ENCODE results near the gene OR2D2.
"Not testable (repeated sequence)": the region's sequence is repeated elsewhere in the genome, so short reads cannot be mapped to it uniquely, and the experiment has no call there.

Gene OR2D2

DNA sequence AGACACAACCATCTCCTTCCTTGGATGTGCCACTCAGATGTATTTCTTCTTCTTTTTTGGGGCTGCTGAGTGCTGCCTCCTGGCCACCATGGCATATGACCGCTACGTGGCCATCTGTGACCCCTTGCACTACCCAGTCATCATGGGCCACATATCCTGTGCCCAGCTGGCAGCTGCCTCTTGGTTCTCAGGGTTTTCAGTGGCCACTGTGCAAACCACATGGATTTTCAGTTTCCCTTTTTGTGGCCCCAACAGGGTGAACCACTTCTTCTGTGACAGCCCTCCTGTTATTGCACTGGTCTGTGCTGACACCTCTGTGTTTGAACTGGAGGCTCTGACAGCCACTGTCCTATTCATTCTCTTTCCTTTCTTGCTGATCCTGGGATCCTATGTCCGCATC lies 15.4 kb downstream of the OR2D2 start:
- DNase-seq, result no peak

DNA sequence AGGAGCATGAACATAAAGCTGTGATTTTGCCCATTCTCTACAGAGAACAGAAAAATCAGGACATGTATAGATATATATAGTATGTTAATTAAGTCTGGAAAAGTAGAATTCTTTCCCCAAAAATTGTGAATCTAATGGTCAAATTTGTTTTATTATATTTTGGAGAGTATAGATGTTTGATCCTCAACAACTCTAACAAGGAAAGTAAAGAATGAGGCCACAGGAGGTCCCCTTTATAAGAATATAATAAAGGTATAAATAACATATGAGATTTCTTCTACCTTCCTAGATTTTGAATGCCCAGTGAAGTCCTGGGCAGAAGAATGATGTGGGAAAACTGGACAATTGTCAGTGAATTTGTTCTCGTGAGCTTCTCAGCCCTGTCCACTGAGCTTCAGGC lies 16.0 kb downstream of the OR2D2 start, which contains the start of gene OR10A4:
Gene OR10A4, plus strand, starts transcription at position 301 of the 400 bp plus-strand sequence. Its CDS starts 23 bp downstream, at position 324.
- DNase-seq, result no peak

DNA sequence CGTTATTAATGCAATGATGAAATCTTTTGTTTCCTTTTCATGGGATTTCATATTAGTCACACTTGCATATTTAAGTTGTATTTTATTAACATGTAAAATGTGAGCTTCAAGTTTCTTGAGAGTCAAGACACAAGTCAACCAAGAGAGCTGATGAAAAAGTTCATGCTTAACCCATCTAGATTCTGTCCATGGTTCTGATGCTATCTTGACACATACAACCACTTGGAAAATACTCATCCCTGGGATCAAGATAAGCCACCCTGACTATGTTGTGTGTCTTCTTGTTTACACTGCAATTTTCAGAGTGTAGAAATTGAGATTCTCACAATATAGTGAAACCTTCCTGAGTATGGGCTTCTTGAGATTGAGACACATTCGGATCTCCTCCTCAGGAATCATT lies 16.5 kb downstream of the OR2D2 start:
- no peak for DNase-seq

DNA sequence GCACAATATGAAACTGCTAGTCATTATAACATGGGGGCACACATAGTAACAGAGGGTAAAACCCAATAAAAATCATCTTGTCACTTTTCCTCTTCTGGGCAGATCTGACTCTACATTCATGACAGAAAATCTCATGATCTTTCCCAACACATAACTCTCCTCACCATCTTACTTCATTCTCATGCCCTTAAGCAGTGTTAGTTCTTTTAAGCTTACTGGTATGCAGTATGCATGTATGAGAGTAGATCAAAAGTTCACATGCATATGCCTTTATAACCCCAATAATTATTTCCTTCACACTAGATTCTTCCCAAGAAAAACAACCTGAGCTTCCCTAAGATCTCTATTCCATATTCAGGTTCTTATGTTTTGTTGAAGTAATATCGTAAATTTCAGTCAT lies 21.0 kb downstream of the OR2D2 start:
- no peak for DNase-seq

DNA sequence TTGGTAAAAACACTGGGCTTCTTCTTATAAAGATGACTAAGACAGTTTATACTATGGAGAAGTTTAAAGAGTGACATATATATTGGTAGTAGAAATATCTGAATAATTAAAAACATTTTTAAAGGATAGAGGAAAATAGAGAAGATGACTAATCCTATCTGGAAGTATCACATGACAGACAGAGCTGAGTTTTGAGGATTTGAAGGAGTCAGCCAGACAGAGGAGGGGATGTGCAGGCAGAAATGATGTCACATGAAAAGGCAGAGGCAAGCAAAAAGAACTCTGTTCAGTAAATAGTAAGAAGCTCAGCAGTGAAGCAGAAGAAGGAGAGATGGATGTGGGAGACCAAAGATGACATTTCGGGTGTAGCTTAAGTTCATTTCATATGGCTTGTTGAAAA lies 27.9 kb downstream of the OR2D2 start:
- no peak for DNase-seq

DNA sequence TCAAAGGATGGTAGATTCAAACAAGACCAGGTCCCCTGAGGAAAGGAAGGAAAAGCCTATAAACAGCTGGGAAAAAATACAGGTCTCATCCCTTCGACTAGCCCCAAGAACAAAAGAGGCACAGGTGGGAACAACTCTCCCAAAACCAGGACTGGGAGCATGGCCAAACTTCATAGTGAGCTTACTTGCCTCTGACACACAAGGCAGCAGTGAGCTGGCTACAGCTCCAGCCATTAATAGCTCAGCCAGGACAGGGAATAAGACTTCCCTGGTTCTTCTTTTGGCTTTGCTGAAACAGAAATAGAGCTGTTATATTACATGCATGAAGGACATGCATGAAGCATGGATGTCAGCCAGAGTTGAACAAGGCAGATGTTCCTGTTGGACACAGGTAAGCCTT lies 29.3 kb downstream of the OR2D2 start, which contains the start of gene OR10A2:
Gene OR10A2, plus strand, starts transcription at position 97 of the 400 bp plus-strand sequence. CDS start 6,698 bp downstream, outside the sequence.
- no peak for DNase-seq

DNA sequence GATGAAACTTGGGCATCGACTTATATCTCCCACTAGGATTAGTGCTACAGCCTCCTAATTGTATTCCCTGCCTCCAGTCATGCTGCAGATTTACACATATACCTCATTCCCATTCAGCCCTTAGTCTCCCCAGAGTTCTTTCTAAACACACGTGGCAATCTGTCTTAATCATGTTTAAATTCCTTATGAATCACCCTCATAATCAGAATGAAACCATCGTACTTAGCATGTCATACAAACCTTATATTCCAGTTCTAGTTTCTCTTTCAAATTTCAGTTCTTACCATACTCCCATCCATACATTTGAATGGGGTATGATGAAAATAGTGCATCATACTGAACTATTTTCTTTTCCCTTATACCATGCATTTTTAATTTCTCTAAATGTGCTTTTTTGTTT lies 35.4 kb downstream of the OR2D2 start:
- no peak for DNase-seq

DNA sequence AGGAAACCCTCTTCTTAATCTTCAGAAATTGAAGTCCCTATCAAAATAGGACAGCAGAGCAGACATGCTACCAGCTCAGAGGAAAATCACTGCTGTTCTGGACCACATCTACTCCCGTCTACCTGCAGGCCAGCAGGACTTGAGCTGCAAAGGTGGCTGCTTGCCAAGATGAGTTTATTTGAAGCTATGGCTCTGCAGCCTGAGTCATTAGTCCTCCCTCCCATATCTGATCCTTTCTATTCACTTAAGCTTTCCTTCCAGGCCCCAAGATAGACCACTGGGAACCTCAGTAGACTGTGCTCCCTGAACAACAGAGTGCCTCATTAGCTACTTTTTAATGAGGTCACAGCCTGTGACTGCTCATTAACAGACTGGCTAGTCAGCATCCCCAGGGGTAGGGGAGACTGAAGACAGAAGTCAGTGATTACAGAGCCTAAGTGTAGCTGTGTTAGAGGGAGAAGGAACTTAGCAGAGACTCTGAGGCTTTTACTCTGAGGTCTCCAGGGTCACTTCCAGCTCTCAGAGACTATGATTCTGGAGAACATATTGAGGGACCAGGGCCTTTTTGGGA lies 36.2 kb downstream of the OR2D2 start:
- no peak for DNase-seq

DNA sequence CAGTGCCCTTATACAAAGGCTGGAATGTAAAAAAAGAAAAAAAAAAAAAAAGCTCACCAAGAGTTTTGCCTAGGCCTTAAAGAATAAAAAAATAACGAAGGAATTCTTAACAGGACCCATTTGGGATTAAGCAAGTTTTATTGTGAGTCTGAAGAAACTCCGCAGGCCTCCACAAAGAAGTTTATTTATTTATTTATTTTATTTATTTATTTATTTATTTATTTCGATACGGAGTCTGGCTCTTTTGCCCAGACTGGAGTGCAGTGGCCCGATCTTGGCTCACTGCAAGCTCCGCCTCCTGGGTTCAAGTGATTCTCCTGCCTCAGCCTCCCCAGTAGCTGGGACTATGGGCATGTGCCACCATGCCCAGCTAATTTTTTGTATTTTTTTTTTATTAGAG lies 37.5 kb downstream of the OR2D2 start:
- DNase-seq, result not testable (repeated sequence)

DNA sequence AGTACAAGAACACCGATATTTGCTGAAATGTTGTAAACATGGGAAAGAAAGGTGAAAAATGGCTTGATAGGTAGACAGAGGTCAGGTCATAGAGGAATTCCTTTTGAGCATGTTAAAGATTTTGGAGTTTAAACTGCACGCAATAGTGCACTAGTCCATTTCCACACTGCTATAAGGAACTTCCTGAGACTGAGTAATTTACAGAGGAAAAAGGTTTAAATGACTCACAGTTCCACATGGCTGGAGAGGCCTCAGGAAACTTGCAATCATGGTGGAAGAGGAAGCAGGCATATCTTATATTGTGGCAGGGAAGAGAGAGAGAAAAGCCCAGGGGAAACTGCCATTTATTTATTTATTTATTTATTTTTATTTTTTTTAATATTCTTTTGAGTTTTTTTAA lies 41.8 kb downstream of the OR2D2 start:
- DNase-seq, result no peak

DNA sequence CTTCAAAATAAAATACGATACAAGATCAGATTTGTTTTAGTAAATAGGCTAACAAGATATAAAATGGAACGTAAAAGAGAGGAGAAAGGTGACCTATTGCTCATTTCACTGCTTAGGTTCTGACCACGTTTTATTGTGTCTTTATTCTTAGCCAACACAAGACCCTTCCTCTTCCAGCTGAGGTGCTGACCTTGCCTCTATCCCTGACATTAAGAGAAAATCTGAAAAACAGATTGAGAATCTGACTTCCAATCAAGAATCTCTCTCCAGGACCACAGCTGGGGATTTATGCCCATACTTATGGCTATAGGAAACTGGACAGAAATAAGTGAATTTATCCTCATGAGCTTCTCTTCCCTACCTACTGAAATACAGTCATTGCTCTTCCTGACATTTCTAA lies 46.9 kb downstream of the OR2D2 start, which contains the start of gene OR10A5:
Gene OR10A5, plus strand, starts transcription at position 301 of the 400 bp plus-strand sequence. Its CDS starts 0 bp downstream, at position 301.
- no peak for DNase-seq

DNA sequence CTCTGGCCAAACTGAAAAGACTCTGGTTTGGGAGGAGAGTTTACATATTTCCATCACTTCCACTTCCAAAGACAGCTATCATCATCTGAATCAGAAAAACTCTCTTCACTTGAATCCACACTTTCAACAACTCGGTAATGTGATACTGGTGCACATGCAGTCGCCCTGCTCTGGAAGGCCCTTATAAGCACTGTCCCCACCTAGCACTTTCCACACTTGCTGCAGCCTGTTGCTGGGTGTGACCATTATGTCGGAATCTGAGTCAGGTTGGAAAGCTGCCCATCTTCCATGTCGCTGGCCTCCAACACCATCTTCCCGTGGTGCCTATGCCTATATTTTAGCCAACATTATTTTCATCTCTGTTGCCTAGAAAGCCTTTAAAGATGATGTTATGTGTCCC lies 47.9 kb downstream of the OR2D2 start:
- DNase-seq, result no peak

DNA sequence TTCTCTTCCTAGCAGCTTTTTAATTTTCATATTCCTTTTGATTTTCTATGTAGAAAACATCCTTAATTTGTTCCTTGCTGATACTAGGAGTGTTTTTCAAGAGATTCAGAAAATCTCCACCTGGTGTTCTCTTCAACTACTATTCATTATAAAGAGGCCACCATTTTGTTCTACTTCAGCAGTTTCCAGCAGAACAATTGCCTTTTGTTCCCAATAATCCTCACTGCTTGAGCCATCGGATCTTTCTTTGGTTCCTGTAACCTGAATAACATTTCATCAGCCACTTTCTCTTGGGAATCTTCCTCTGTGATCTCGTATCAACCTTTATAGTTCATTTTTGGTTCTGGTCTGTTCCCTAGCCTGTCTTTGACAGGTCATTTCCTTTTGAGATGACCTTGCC lies 48.6 kb downstream of the OR2D2 start:
- DNase-seq, result no peak

DNA sequence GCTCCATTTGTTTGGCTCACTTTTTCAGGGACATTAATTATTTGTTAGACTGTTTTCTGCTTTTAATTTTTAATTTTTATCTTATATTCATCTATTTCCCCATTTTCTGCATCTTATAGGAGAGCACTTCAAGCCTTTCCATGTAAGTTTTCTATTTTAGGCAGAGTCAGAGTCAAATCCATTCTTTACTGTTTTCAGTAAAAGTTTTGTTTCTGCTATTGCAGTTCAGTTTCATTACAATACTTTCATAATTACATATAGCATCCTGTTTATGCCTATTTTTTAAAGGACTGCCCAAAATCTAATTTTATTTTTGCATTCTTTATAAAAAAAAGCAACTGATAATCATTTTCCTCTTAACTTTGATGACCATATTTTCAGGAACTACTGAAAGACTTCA lies 50.6 kb downstream of the OR2D2 start:
- DNase-seq, result no peak
